Keratinocyte (primary cell): ENCODE measurements around the gene THOC6.

Experiments used
- EZH2 ChIP-seq: IDR thresholded peaks from one replicate; pipeline ENCODE4 v1.6.1; 2012; ENCODE audit warnings: inconsistent platforms, mild to moderate bottlenecking, low read length, moderate library complexity
- TF ChIP-seq, protein P1 (sequence below), 3 experiments: IDR thresholded peaks in 1 of 3; conservative IDR thresholded peaks in 1 of 3; optimal IDR thresholded peaks in 1 of 3; 2 replicates in 2 of 3; 3 replicates in 1 of 3; pipeline versions ENCODE3 to v1.5.1; 2011; ENCODE audit warnings: low read length in 3 of 3, mild to moderate bottlenecking in 3 of 3, moderate library complexity in 2 of 3, control low read depth in 1 of 3, inconsistent platforms in 1 of 3; ENCODE audit not compliant: insufficient read depth in 2 of 3; ENCODE audit errors: extremely low read depth in 1 of 3

DNA sequence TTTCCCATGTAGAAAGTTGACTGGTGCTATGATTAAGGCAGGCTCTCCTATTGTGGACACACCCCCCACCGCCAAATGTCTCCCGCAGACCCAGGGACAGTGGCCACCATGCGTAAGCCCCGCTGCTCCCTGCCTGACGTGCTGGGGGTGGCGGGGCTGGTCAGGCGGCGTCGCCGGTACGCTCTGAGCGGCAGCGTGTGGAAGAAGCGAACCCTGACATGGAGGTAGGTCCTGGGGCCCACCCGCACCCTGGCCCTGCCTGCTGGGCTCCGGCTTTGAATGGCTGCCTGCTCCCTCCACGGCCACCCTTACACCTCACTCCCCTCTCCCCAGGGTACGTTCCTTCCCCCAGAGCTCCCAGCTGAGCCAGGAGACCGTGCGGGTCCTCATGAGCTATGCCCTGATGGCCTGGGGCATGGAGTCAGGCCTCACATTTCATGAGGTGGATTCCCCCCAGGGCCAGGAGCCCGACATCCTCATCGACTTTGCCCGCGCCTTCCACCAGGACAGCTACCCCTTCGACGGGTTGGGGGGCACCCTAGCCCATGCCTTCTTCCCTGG is 26.2 kb downstream of the THOC6 start:
- TF ChIP-seq, protein P1, sequence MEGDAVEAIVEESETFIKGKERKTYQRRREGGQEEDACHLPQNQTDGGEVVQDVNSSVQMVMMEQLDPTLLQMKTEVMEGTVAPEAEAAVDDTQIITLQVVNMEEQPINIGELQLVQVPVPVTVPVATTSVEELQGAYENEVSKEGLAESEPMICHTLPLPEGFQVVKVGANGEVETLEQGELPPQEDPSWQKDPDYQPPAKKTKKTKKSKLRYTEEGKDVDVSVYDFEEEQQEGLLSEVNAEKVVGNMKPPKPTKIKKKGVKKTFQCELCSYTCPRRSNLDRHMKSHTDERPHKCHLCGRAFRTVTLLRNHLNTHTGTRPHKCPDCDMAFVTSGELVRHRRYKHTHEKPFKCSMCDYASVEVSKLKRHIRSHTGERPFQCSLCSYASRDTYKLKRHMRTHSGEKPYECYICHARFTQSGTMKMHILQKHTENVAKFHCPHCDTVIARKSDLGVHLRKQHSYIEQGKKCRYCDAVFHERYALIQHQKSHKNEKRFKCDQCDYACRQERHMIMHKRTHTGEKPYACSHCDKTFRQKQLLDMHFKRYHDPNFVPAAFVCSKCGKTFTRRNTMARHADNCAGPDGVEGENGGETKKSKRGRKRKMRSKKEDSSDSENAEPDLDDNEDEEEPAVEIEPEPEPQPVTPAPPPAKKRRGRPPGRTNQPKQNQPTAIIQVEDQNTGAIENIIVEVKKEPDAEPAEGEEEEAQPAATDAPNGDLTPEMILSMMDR (optimal IDR thresholded peaks at IDR 0.05 in 1 of 3, IDR thresholded peaks at IDR 0.05 in 1 of 3, conservative IDR thresholded peaks at IDR 0.05 in 1 of 3; ENCODE audit: extremely low read depth in 1 of 3, insufficient read depth in 2 of 3, low read length in 3 of 3): no peak
- TF ChIP-seq EZH2: no peak
